Breast epithelium (tissue), 4 donors: ENCODE measurements around the gene ZBTB49. TPM values are rescaled to one million over a fixed set of nuclear protein-coding genes. Genes with fewer than 3 reads are reported as not detected.

Experiments used
- DNase-seq, 2 donors: peaks; one replicate each; pipeline ENCODE4 v3.0.0-alpha.2; 2019; ENCODE audit warnings: low spot score in 2 of 2
- H3K27ac ChIP-seq, 2 donors: fragments of 200-600 bp; sonication (generic) in 1 of 2; one replicate each; pipeline ENCODE4 v1.5.1; 2016 to 2019; ENCODE audit warnings: mild to moderate bottlenecking in 1 of 2
- H3K27me3 ChIP-seq, 2 donors: fragments of 200-600 bp; sonication (generic) in 1 of 2; one replicate each; pipeline versions ENCODE4 v1.5.1 to v1.6.0; 2017 to 2019; ENCODE audit warnings: control low read depth in 1 of 2, mild to moderate bottlenecking in 1 of 2
- H3K36me3 ChIP-seq: fragments of 200-600 bp; one replicate; pipeline ENCODE4 v1.5.1; 2019
- H3K4me1 ChIP-seq, 2 donors: fragments of 200-600 bp; sonication (generic); one replicate each; pipeline ENCODE4 v1.5.1; 2016 to 2019; ENCODE audit warnings: control low read depth in 1 of 2
- H3K4me3 ChIP-seq, 3 donors: fragments of 200-600 bp; sonication (generic); 1 replicate in 2 of 3; 2 replicates in 1 of 3; pipeline ENCODE4 v1.5.1; 2016 to 2019; ENCODE audit warnings: mild to moderate bottlenecking in 3 of 3, moderate library complexity in 2 of 3
- H3K9me3 ChIP-seq, 2 donors: fragments of 200-600 bp; sonication (generic) in 1 of 2; one replicate each; pipeline ENCODE4 v1.5.1; 2016 to 2019; ENCODE audit warnings: control low read depth in 1 of 2
- POLR2A ChIP-seq: fragments of 450-650 bp; IDR thresholded peaks from one replicate; pipeline ENCODE4 v1.6.1; 2016; ENCODE audit warnings: antibody characterized with exemption, mild to moderate bottlenecking, moderate library complexity
- POLR2AphosphoS5 ChIP-seq, 3 donors: sonication (generic); formaldehyde crosslinking; IDR thresholded peaks; one replicate each; pipeline ENCODE4 v1.6.1; 2017; ENCODE audit warnings: antibody characterized with exemption in 3 of 3
- intact Hi-C: fragments of 100-400 bp; cut with DNase I; formaldehyde crosslinking; loops from one replicate; pipeline ENCODE4 v1.15.1; 2023; ENCODE audit warnings: low total_unique reads
- total RNA-seq, 3 donors: library from RNA; depleted of rRNA; stranded (reverse); fragments of >200 nt; gene quantifications; one replicate each; pipeline ENCODE4 v1.1.0, GENCODE V29; 2016
- TF ChIP-seq, protein P1 (sequence below), 3 donors: fragments of 450-650 bp; IDR thresholded peaks; one replicate each; pipeline ENCODE4 v1.5.1; 2016 to 2017; ENCODE audit warnings: antibody characterized with exemption in 3 of 3, mild to moderate bottlenecking in 3 of 3, moderate library complexity in 3 of 3

Gene ZBTB49
- total RNA-seq, 3 donors from 2014 or later, result 2.1 to 9.4 (median 3.9) TPM

DNA sequence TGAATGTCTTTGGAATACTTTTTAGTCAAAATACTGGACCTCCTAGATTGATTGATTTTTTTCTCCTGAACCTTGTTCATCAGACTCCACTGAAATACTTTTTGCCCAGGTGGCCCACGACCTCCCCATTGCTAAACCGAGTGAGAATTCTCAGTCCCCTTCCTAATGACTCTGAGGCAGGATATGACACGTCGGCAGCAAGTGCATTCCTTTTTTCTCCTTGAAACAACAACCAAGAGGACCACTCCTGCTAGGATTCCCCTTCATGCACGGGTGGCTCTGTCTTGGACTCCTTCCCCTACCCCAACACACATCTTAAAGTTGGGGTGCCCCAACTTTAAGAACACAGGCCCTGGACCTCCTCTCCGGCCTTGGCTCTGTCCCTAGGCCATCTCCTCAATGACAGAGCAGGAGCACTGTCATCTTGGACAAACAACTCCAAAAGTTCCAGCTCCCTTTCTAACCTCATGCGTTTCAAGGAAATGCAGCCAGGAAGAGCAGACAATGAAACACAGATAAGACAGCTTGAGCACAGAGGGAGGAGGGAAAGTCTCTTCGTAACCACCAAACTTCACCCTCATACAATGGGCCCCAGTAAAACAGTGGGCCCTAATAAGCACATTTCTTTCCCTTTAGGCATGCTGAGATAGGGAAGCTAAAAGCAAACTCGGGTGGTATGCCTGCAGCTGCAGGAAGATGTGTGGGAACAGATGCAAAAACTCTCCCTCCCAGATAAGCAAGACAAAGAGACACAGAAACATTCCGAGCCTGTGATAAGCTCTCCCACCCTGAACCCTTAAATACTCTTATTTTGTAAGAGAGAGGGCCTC, 33.9 kb downstream of the ZBTB49 start:
- intact Hi-C loops, result no loop called here
- Histone ChIP-seq H3K4me1 (no peaks in the 10 kb centered on the region), H3K27me3 (no peaks in the 10 kb centered on the region), H3K4me3 (no peak overlapping the region), H3K9me3 (no peaks in the 10 kb centered on the region), H3K27ac (no peak overlapping the region), H3K36me3 (no peaks in the 10 kb centered on the region)
- TF ChIP-seq POLR2AphosphoS5 (IDR thresholded peaks at IDR 0.05), result no peak
- TF ChIP-seq, protein P1, sequence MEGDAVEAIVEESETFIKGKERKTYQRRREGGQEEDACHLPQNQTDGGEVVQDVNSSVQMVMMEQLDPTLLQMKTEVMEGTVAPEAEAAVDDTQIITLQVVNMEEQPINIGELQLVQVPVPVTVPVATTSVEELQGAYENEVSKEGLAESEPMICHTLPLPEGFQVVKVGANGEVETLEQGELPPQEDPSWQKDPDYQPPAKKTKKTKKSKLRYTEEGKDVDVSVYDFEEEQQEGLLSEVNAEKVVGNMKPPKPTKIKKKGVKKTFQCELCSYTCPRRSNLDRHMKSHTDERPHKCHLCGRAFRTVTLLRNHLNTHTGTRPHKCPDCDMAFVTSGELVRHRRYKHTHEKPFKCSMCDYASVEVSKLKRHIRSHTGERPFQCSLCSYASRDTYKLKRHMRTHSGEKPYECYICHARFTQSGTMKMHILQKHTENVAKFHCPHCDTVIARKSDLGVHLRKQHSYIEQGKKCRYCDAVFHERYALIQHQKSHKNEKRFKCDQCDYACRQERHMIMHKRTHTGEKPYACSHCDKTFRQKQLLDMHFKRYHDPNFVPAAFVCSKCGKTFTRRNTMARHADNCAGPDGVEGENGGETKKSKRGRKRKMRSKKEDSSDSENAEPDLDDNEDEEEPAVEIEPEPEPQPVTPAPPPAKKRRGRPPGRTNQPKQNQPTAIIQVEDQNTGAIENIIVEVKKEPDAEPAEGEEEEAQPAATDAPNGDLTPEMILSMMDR (IDR thresholded peaks at IDR 0.05), result no peak
- no peak for TF ChIP-seq POLR2A
- no peak for DNase-seq

DNA sequence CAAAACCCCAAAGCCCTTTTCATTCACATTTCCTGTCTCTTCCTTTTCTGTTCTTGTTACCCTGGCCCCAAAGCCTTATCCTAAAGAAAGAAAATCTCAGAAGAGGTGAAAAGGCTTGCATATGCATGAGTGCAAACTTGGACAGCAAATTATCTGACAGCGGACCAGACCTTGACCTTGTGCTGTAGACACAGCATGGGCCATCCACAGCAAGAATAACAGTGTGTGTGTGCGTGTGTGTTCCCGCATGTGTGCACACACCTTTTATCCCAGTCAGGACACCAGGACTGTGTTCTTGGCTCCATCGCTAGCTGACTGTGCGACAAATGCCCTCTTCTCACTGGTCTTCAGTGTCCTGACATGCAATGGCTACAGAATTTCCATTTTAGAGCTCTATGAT, 35.3 kb downstream of the ZBTB49 start:
- Histone ChIP-seq H3K27ac (no peak overlapping the region), H3K36me3 (no peaks in the 10 kb centered on the region), H3K9me3 (no peaks in the 10 kb centered on the region), H3K27me3 (no peaks in the 10 kb centered on the region), H3K4me3 (no peak overlapping the region), H3K4me1 (no peaks in the 10 kb centered on the region)
- intact Hi-C loops, result loop anchor here (5.0 kb wide), 1 partner anchor 1647 kb away; no protein-coding TSS in a partner anchor
- no peak for DNase-seq
- TF ChIP-seq POLR2AphosphoS5 (IDR thresholded peaks at IDR 0.05) (no peak), POLR2A (no peak)
- TF ChIP-seq, protein P1 (IDR thresholded peaks at IDR 0.05), result no peak

DNA sequence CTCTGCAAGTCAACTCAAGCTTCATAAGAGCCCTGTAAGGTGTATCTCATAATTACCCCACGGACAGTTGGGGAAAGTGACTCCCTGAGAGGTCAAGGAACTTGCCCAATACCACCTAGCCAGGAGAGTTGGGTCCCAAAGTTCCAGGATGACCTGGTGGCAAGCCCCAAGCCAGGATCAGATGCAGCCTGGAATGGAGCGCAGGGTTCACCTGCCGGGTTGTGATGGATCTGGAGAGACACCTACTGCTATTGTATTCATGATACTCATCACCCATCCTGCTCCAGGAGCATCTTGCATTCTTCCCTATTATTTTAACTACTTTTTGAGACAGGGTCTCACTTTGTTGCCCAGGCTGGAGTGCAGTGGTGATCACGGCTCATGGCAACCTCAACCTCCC, 36.1 kb downstream of the ZBTB49 start:
- Histone ChIP-seq H3K4me1 (no peaks in the 10 kb centered on the region), H3K27ac (no peak overlapping the region)
- intact Hi-C loops, result loop anchor here (2.0 to 5.0 kb wide), 2 partner anchors 77 to 1646 kb away; no protein-coding TSS in a partner anchor

DNA sequence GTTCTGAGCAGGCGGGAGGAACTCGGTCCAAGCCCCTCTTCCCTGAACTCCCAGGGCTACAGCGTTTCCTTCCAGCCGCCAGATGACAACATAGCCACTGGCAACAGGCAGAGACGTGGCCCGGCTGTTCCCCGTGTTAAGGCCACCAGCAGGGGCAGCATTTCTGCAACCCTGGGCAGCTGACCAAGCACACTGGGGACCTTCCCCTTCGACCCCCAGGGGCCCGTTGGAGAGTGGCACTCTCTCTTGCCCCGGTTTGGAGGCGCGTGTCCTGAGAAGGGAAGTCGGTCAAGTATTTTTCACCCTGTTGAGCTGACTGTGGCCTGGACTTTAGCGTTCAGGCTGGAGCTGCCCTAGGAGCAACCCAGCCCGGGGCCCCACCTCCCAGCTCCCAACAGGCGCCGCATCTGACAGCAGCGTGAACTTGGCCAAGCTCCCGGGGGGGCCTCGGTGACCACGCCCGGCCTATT, 37.6 kb downstream of the ZBTB49 start:
- Histone ChIP-seq H3K27me3 (no peaks in the 10 kb centered on the region), H3K27ac (no peak overlapping the region), H3K36me3 (no peaks in the 10 kb centered on the region), H3K9me3 (no peaks in the 10 kb centered on the region), H3K4me1 (no peaks in the 10 kb centered on the region), H3K4me3 (no peak overlapping the region)
- peak in 1 of 2 donors; percentile 20 for DNase-seq
- TF ChIP-seq, protein P1 (IDR thresholded peaks at IDR 0.05), result no peak
- no peak for TF ChIP-seq POLR2AphosphoS5 (IDR thresholded peaks at IDR 0.05)
- TF ChIP-seq POLR2A, result no peak
- intact Hi-C loops, result loop anchor here (2.0 to 5.0 kb wide), 2 partner anchors 75 to 1645 kb away; no protein-coding TSS in a partner anchor

More for the DNA sequence above, 36.1 kb downstream of the ZBTB49 start:
- Histone ChIP-seq H3K9me3 (no peaks in the 10 kb centered on the region), H3K27me3 (no peaks in the 10 kb centered on the region), H3K4me3 (no peak overlapping the region), H3K36me3 (no peaks in the 10 kb centered on the region)
- no peak for TF ChIP-seq POLR2A
- TF ChIP-seq POLR2AphosphoS5 (IDR thresholded peaks at IDR 0.05), result no peak
- TF ChIP-seq, protein P1 (IDR thresholded peaks at IDR 0.05), result no peak
- no peak for DNase-seq

DNA sequence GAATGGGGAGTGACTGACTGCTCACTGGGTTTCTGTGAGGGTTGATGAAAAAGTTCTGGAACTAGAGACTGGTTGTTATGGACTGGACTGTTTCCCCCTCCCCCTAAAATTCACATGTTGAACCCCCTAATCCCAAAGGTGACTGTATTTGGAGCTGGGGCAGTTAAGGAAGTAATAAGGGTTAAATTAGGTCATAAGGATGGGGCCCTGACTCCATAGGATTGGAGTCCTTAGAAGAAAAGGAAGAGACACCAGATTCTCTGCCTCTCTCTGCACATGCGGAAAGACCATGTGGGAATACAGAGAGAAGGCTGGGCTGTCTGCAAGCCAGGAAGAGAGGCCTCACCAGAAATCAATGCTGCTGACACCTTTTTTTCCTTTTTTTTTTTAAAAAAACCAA, 38.2 kb downstream of the ZBTB49 start:
- H3K9me3 ChIP-seq, result no peaks in the 10 kb centered on the region
- no peak overlapping the region for H3K27ac ChIP-seq
- H3K4me3 ChIP-seq, result no peak overlapping the region
- H3K27me3 ChIP-seq, result no peaks in the 10 kb centered on the region
- TF ChIP-seq, protein P1 (IDR thresholded peaks at IDR 0.05), result no peak
- TF ChIP-seq POLR2AphosphoS5 (IDR thresholded peaks at IDR 0.05) (no peak), POLR2A (no peak)
- no peaks in the 10 kb centered on the region for H3K4me1 ChIP-seq
- intact Hi-C loops, result loop anchor here (5.0 kb wide), 1 partner anchor 1644 kb away; no protein-coding TSS in a partner anchor
- no peak for DNase-seq
- no peaks in the 10 kb centered on the region for H3K36me3 ChIP-seq
